Measurements from ENCODE around the gene DHRSX. TPM values are rescaled to one million over a fixed set of nuclear protein-coding genes. Genes with fewer than 3 reads are reported as not detected.

The DHRSX gene
- total RNA-seq, 1 donor from 2014 or later, result 29.9 TPM

DNA sequence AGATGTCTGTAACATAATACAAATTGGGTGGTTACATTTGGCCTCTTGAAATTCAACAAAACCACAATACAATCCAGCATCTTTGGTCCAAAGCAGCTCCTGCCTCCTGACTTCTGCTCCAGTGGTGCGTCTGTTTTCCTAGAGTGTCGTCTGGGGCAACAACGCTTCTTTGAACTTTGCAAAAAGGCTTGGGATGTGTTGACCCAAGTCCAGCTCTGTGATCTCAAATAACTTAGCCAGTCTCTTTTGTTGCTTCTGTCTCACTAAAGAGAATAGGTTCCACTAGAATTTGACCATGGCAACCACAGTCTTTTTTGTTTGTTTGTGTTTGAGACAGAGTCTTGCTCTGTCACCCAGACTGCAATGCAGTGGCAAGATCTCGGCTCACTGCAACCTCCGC, 324.0 kb downstream of the DHRSX start:
- intact Hi-C loops (cut with DNase I), result no loop called here
- ATAC-seq (ENCODE audit: poor library complexity), result no peak
- no peak for DNase-seq

DNA sequence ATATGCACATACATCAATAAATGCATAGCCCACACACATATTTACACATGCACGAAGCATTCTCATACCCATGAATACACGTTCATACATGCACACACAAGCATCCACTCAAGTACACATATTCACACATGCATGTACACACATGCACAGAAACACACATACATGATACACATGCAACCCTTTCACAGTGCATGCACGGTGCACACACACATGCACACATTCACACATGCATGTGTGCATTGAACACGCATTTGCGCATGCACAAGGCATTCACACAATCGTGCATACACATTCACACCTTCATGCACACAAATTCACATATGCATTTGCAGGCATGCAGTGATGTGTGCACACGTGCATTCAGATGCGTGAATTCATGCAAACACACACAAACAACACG, 324.5 kb downstream of the DHRSX start:
- ATAC-seq (ENCODE audit: poor library complexity) (no peak), DNase-seq (no peak)
- intact Hi-C loops (cut with DNase I), result no loop called here

DNA sequence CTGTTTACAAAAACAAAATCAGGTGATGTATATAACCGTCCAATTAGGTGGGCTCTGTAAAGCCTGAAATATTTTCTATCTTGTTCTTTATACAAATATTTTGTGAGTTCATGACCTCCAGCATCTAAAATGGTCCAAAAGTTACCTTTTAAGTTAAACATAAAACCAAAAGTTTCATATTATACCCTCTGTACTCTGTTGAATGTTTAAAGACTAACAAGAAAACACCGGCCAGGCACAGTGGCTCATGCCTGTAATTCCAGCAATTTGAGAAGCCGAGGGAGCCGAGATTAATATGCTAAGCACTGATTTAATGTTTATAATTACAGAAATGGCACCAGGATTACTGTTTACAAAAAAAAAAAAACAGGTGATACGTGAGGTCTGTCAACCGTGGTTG, 328.4 kb downstream of the DHRSX start:
- ATAC-seq (ENCODE audit: poor library complexity) (no peak), DNase-seq (no peak)
- intact Hi-C loops (cut with DNase I), result no loop called here

Other genes starting within 250 kb of the DHRSX start
- 75.7 TPM for gene ZBED1, start within 50 bp of the DHRSX start, total RNA-seq
- gene CD99, start 190.3 kb upstream of the DHRSX start, total RNA-seq, result 310 TPM

Data from Right ventricle myocardium superior (tissue), 1 donor.